Esophagus (tissue), 2 donors: ENCODE data around the gene ESYT1. TPM values are rescaled to one million over a fixed set of nuclear protein-coding genes. Genes with fewer than 3 reads are reported as not detected.

Experiments used
- H3K27ac ChIP-seq, 2 donors: one replicate each; pipeline ENCODE4 v1.5.1; 2013; ENCODE audit warnings: low read depth in 2 of 2, mild to moderate bottlenecking in 2 of 2, inconsistent platforms in 1 of 2, low read length in 1 of 2, moderate library complexity in 1 of 2
- H3K27me3 ChIP-seq, 2 donors: one replicate each; pipeline ENCODE4 v1.6.1; 2013; ENCODE audit warnings: low read length in 2 of 2, control low read depth in 1 of 2, mild to moderate bottlenecking in 1 of 2; ENCODE audit not compliant: insufficient read depth in 2 of 2, control insufficient read depth in 1 of 2
- H3K36me3 ChIP-seq, 2 donors: one replicate each; pipeline ENCODE4 v1.6.1; 2013; ENCODE audit warnings: low read length in 1 of 2; ENCODE audit not compliant: control insufficient read depth in 2 of 2, insufficient read depth in 2 of 2
- H3K4me1 ChIP-seq, 2 donors: one replicate each; pipeline ENCODE4 v1.6.1; 2013; ENCODE audit warnings: low read length in 1 of 2; ENCODE audit not compliant: control insufficient read depth in 2 of 2, insufficient read depth in 2 of 2
- H3K4me3 ChIP-seq, 2 donors: one replicate each; pipeline ENCODE4 v1.5.1; 2013; ENCODE audit warnings: low read length in 2 of 2, mild to moderate bottlenecking in 2 of 2, low read depth in 1 of 2, moderate library complexity in 1 of 2
- H3K9me3 ChIP-seq, 2 donors: one replicate each; pipeline ENCODE4 v1.6.1; 2013; ENCODE audit warnings: mild to moderate bottlenecking in 2 of 2, low read depth in 1 of 2, low read length in 1 of 2, moderate library complexity in 1 of 2; ENCODE audit not compliant: control insufficient read depth in 2 of 2, insufficient read depth in 1 of 2
- WGBS, 2 donors: extraction: QIAGEN DNeasy Blood & Tissue Kit; methylation state at CpG; one replicate each; pipeline ENCODE4 v1.1.7; 2013; 5-methylcytosine and 5-hydroxymethylcytosine counted together
- polyA plus RNA-seq, 2 donors: library from polyadenylated mRNA; stranded (reverse); fragments of 200-250 nt; gene quantifications; one replicate each; pipeline ENCODE4 v1.2.3, GENCODE V29; 2013
- donor health status: healthy with polysubstance abuse.
- donor health status: Bipolar disorder and iron deficiency.

ESYT1 gene
- polyA plus RNA-seq, 2 donors: 15.6 to 36.6 TPM

DNA sequence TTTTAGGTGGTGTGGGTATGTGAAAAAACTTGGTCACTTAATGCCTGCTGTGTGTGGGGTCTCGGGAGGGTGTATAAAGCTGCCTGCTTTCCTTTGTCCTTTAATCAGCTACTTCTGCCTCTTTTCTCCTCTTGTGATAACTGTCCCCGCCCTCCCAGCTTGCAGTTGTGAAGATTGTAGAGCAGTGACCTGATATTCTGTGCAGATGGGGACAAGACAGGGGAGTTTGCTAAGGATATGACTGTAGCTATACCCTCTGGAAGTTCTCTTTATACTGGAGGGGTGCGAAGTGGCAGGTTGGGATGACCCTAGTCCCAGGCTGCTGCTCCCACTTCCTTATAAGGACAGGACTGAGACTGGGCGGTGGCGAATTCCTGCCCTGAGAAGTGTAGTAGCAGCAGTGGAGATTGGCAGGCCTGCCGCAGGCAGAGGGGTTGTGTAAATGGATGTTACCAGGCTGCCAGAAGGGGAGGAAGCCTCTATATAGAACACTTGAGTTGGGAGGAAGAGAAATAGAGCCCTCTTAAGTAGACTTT is 30.9 kb downstream of the ESYT1 start:
- H3K4me1 ChIP-seq: peaks cover 5 to 8% of the 10 kb centered on the region in 2 donors
- 0 to 1% methylated on average over 6 of the region's 6 CpGs for WGBS, 2 donors
- peak overlapping the region; percentile 96 to 100 for H3K27ac ChIP-seq
- H3K9me3 ChIP-seq: no peaks in the 10 kb centered on the region
- peaks cover 11 to 29% of the 10 kb centered on the region in 2 donors for H3K36me3 ChIP-seq
- H3K27me3 ChIP-seq: no peaks in the 10 kb centered on the region
- H3K4me3 ChIP-seq: peak overlapping the region; percentile 79 to 99

DNA sequence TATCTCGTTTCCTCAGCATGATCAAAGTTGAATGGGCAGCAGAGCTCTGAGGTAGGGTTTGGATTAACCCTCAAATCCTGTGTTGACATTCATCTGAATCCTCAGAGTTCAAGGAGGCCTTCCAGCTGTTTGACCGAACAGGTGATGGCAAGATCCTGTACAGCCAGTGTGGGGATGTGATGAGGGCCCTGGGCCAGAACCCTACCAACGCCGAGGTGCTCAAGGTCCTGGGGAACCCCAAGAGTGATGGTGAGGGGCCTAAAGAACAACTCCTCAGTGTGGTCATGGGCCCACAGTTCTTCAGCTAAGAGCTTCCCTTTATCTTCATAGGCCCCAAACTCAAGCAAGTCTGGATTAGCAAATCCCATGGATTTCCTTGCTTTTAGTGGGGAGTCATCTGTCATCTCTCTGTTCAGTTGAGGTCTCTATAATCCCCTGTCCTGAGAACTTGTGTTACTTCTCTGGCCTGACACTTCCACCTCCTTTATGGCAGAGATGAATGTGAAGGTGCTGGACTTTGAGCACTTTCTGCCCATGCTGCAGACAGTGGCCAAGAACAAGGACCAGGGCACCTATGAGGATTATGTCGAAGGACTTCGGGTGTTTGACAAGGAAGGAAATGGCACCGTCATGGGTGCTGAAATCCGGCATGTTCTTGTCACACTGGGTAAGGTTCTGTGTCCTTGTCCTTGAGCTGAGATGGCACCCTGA is 31.6 kb downstream of the ESYT1 start:
- peak overlapping the region; percentile 96 to 100 for H3K27ac ChIP-seq
- peaks cover 11 to 34% of the 10 kb centered on the region in 2 donors for H3K36me3 ChIP-seq
- peaks cover 5 to 8% of the 10 kb centered on the region in 2 donors for H3K4me1 ChIP-seq
- no peaks in the 10 kb centered on the region for H3K9me3 ChIP-seq
- peak overlapping the region; percentile 79 to 99 for H3K4me3 ChIP-seq
- no peaks in the 10 kb centered on the region for H3K27me3 ChIP-seq
- 7 to 18% methylated on average over 8 of the region's 8 CpGs for WGBS, 2 donors

DNA sequence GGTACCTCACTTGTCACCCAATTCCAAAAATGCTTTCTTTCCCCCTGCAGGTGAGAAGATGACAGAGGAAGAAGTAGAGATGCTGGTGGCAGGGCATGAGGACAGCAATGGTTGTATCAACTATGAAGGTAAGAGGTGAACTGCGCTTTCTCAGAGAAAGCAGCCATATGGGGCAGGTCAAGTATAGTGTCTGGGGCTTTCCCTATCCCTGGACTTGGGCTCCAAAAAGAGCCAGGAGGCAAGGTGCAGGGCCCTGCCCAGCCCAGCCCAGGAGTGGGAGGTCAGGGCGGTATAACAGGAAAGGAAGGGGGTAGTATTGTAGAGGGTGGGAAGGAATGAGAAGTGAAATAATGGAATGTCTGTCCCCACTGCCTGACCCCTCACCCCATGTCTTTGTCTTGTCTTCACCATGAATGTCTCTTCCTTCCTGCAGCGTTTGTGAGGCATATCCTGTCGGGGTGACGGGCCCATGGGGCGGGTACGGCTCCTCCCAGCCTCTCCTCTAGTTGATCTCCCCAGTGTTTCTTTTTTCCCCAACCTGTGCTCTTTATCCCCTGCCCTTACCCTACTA is 32.2 kb downstream of the ESYT1 start:
- 22 to 33% methylated on average over 7 of the region's 7 CpGs for WGBS, 2 donors
- H3K27ac ChIP-seq: peak overlapping the region; percentile 96 to 100
- no peaks in the 10 kb centered on the region for H3K9me3 ChIP-seq
- peaks cover 14 to 36% of the 10 kb centered on the region in 2 donors for H3K36me3 ChIP-seq
- H3K27me3 ChIP-seq: no peaks in the 10 kb centered on the region
- H3K4me3 ChIP-seq: peak overlapping the region; percentile 79 to 99
- peaks cover 5 to 8% of the 10 kb centered on the region in 2 donors for H3K4me1 ChIP-seq

GRCh38 chr12:56160894-56161689 is 33.0 kb downstream of the ESYT1 start:
- peak overlapping the region; percentile 96 to 100 for H3K27ac ChIP-seq
- H3K27me3 ChIP-seq: no peaks in the 10 kb centered on the region
- H3K9me3 ChIP-seq: no peaks in the 10 kb centered on the region
- WGBS, 2 donors: 57 to 63% methylated on average over 11 of the region's 11 CpGs
- peaks cover 5 to 8% of the 10 kb centered on the region in 2 donors for H3K4me1 ChIP-seq
- H3K4me3 ChIP-seq: peak overlapping the region; percentile 79 to 99
- H3K36me3 ChIP-seq: peaks cover 17 to 39% of the 10 kb centered on the region in 2 donors

DNA sequence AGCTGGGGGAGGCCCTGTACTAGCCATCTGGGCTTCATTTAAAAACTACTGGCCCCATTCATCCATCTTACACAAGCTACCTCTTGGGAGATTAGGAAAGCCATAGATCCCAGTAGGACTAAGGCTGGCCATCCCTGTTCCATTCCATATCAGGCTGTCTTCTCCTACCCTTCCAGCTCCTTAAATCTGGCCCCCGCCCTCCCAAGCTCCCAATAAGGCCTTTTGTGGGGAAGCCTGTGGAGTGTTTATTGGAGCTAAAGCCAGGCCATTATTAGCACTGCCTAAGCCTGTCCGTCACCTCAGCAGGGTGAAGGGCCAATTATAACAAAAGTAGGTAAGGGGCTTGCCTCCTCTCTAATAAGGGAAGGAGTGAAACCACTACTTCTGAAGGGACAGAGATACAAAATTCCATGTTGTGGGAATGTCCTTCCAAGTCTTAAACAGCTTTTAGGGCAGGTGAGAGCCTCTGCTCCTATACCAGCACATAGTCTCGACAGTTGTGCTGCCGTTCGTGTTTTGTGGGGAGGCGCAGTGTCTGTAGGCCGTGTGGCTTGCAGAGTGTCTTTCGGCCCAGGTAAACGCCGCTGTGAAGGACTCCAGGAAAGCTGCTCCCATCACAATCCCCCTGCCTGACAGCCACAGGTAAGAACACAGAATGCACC is 33.8 kb downstream of the ESYT1 start:
- Histone ChIP-seq H3K27ac (peak overlapping the region; percentile 96 to 100), H3K4me1 (peaks cover 5 to 8% of the 10 kb centered on the region in 2 donors), H3K36me3 (peaks cover 17 to 39% of the 10 kb centered on the region in 2 donors), H3K9me3 (no peaks in the 10 kb centered on the region), H3K27me3 (no peaks in the 10 kb centered on the region), H3K4me3 (peak overlapping the region in 1 of 2 donors; percentile 99)
- WGBS, 2 donors: 71% methylated on average over 10 of the region's 10 CpGs

DNA sequence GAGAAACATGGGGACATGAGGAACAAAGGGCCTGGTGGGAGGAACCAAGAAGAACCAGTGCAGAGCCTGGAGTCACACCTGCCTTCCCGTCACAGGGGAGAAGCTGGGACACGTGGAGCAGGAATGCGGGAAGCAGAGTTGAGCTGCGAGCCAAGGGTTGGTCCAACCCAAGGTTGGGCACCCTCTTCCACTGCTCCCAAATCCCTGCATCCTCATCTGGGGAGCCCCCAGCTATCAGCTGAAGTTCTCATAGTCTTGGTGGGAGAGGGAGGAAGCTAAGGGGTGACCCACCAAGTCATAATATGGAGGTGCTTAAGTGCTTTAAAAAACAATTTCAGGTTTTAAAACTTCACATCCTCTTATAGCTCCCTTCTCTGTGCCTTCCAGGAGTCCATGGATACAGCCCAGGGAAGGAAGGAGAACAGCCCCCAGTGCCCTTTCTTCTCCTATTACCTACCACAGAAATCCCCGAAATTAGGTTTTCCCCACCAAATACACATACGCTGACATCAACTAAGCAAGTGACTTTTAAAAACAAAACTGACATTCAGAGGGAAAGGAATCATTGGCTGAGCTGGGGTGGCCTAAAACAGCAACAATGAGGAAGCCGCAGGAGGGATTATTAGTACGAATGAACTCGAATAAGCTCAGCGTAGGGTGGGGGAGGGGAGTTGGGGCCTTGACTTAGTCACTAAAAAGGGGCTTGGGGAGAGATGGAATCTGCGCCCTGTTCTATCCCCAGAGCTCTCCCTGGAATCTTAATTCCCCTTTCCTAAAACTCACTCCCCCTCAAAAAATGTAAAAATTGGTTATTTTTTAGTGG is 34.6 kb downstream of the ESYT1 start:
- 57 to 59% methylated on average over 11 of the region's 11 CpGs for WGBS, 2 donors
- H3K27ac ChIP-seq: peak overlapping the region in 1 of 2 donors; percentile 69
- H3K4me3 ChIP-seq: no peak overlapping the region
- no peaks in the 10 kb centered on the region for H3K27me3 ChIP-seq
- H3K36me3 ChIP-seq: peaks cover 21 to 43% of the 10 kb centered on the region in 2 donors
- no peaks in the 10 kb centered on the region for H3K9me3 ChIP-seq
- H3K4me1 ChIP-seq: peaks cover 5 to 8% of the 10 kb centered on the region in 2 donors

GRCh38 chr12:56163533-56164344 is 35.7 kb downstream of the ESYT1 start:
- peak overlapping the region in 1 of 2 donors; percentile 15 for H3K27ac ChIP-seq
- H3K9me3 ChIP-seq: no peaks in the 10 kb centered on the region
- peaks cover 22 to 48% of the 10 kb centered on the region in 2 donors for H3K36me3 ChIP-seq
- peaks cover 5 to 8% of the 10 kb centered on the region in 2 donors for H3K4me1 ChIP-seq
- no peaks in the 10 kb centered on the region for H3K27me3 ChIP-seq
- H3K4me3 ChIP-seq: no peak overlapping the region
- WGBS, 2 donors: 67 to 70% methylated on average over 11 of the region's 11 CpGs

DNA sequence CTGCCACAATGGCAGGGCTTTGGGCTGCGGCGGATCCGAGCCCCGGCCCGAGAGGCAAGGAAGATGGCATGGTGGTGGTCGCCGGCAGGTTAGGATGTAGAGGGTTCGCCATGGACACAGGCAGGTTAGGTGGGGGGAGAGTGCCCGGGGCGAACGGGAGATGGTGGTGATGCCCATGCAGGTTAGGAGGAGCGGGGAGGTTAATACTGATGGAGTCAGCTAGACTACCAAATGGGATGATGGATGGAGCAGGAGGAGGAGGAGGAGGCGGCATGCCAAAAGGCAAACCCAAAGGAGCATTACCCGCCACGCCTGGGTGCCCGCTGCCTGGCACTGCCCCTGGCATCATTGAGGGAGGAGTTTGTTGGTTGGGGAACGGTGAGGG is 36.3 kb downstream of the ESYT1 start:
- Histone ChIP-seq H3K9me3 (no peaks in the 10 kb centered on the region), H3K4me3 (no peak overlapping the region), H3K4me1 (peaks cover 5 to 8% of the 10 kb centered on the region in 2 donors), H3K27ac (peak overlapping the region in 1 of 2 donors; percentile 15), H3K27me3 (no peaks in the 10 kb centered on the region), H3K36me3 (peaks cover 22 to 49% of the 10 kb centered on the region in 2 donors)
- 75 to 85% methylated on average over 17 of the region's 17 CpGs for WGBS, 2 donors
